Effector memory CD4-positive, alpha-beta T cell (primary cell): Measurements from ENCODE around the gene SP7.

Experiments
- DNase-seq, 3 donors: peaks; one replicate each; pipeline ENCODE4 v3.0.0-alpha.2; 2020
- H3K27ac ChIP-seq: 2 replicates; pipeline ENCODE4 v1.7.0; 2013; ENCODE audit warnings: mild to moderate bottlenecking, low read length, moderate library complexity; ENCODE audit not compliant: insufficient read depth, poor library complexity, severe bottlenecking
- H3K27me3 ChIP-seq: replicated peaks from 2 replicates; pipeline ENCODE4 v1.7.0; 2013; ENCODE audit warnings: mild to moderate bottlenecking, low read length; ENCODE audit not compliant: insufficient read depth, control insufficient read depth, poor library complexity, severe bottlenecking
- H3K36me3 ChIP-seq: 2 replicates; pipeline ENCODE4 v1.7.0; 2013; ENCODE audit warnings: mild to moderate bottlenecking, low read length, moderate library complexity; ENCODE audit not compliant: control insufficient read depth, insufficient read depth
- H3K4me1 ChIP-seq: 2 replicates; pipeline ENCODE4 v1.7.0; 2013; ENCODE audit warnings: low read length, mild to moderate bottlenecking; ENCODE audit not compliant: control insufficient read depth, insufficient read depth, poor library complexity, severe bottlenecking
- H3K4me3 ChIP-seq: 2 replicates; pipeline ENCODE4 v1.7.0; 2013; ENCODE audit warnings: low read length, low read depth, mild to moderate bottlenecking; ENCODE audit not compliant: insufficient read depth, poor library complexity, severe bottlenecking
- H3K9me3 ChIP-seq: 2 replicates; pipeline ENCODE4 v1.7.0; 2013; ENCODE audit warnings: mild to moderate bottlenecking, low read length, moderate library complexity; ENCODE audit not compliant: control insufficient read depth

Gene SP7

GRCh38 chr12:53324113-53324778 is 11.9 kb downstream of the SP7 start:
- H3K4me3 ChIP-seq: peak overlapping the region; percentile 64
- peak; percentile 9 to 33 (median 27) for DNase-seq
- H3K9me3 ChIP-seq: no peaks in the 10 kb centered on the region
- H3K4me1 ChIP-seq: peaks cover 23% of the 10 kb centered on the region
- peaks cover 4% of the 10 kb centered on the region for H3K36me3 ChIP-seq
- H3K27ac ChIP-seq: peak overlapping the region; percentile 68
- no peaks in the 10 kb centered on the region for H3K27me3 ChIP-seq

- peaks cover 16% of the 10 kb centered on the region for H3K4me1 ChIP-seq
- H3K27ac ChIP-seq: peak overlapping the region; percentile 75
- no peaks in the 10 kb centered on the region for H3K27me3 ChIP-seq
- no peaks in the 10 kb centered on the region for H3K9me3 ChIP-seq
- H3K4me3 ChIP-seq: peak overlapping the region; percentile 88
- H3K36me3 ChIP-seq: peaks cover 16% of the 10 kb centered on the region
- DNase-seq: no peak
Measured at GRCh38 chr12:53320352-53321195, 15.6 kb downstream of the SP7 start.

DNA sequence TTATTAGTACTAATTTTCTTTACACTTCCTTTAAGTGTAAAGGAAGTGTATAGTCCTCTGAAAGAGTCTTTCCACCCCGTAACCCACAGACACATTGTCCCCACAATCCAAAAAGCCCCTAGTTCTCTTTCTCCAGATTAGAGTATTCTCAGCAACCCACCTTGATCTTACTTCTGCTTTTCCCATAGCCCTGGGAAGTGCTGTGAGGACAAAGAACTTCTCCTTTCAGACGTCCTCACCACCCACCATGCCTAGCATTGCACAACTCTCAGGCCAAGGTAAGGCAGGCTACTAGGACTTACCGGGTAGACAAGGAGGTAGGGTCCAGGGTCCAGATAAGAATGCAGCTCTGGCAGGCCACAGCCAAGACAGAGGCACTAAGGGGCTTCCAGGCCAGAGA is 22.2 kb downstream of the SP7 start:
- Histone ChIP-seq H3K4me3 (no peak overlapping the region), H3K9me3 (no peaks in the 10 kb centered on the region), H3K36me3 (peaks cover 31% of the 10 kb centered on the region), H3K27ac (no peak overlapping the region), H3K27me3 (no peaks in the 10 kb centered on the region), H3K4me1 (no peaks in the 10 kb centered on the region)
- DNase-seq: no peak

GRCh38 chr12:53308276-53308675 is 27.9 kb downstream of the SP7 start:
- H3K4me3 ChIP-seq: no peak overlapping the region
- no peaks in the 10 kb centered on the region for H3K27me3 ChIP-seq
- peaks cover 45% of the 10 kb centered on the region for H3K36me3 ChIP-seq
- DNase-seq: no peak
- H3K27ac ChIP-seq: no peak overlapping the region
- no peaks in the 10 kb centered on the region for H3K9me3 ChIP-seq
- peaks cover under 1% of the 10 kb centered on the region for H3K4me1 ChIP-seq

DNA sequence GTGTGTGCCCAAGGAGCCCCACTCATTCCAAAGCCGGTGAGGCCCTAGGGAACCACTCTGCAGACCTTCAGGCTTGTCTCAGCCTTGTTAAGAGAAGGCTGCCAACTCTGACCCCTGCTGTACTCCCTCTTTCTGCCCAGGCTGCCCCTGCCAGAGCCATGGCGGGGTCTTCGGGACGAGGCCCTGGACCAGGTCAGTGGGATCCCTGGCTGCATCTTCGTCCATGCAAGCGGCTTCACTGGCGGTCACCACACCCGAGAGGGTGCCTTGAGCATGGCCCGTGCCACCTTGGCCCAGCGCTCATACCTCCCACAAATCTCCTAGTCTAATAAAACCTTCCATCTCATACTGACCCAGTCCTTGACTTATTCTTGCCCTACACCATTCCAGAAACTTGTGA is 29.3 kb downstream of the SP7 start:
- Histone ChIP-seq H3K9me3 (no peaks in the 10 kb centered on the region), H3K27me3 (no peaks in the 10 kb centered on the region), H3K27ac (no peak overlapping the region), H3K4me1 (peaks cover 4% of the 10 kb centered on the region), H3K4me3 (no peak overlapping the region), H3K36me3 (peaks cover 48% of the 10 kb centered on the region)
- DNase-seq: no peak

GRCh38 chr12:53302903-53303302 is 33.3 kb downstream of the SP7 start:
- Histone ChIP-seq H3K4me3 (no peak overlapping the region), H3K27ac (no peak overlapping the region), H3K27me3 (no peaks in the 10 kb centered on the region), H3K36me3 (peaks cover 37% of the 10 kb centered on the region), H3K4me1 (peaks cover 17% of the 10 kb centered on the region), H3K9me3 (no peaks in the 10 kb centered on the region)
- no peak for DNase-seq

- no peak for DNase-seq
- Histone ChIP-seq H3K27ac (peak overlapping the region; percentile 71), H3K9me3 (no peaks in the 10 kb centered on the region), H3K27me3 (no peaks in the 10 kb centered on the region), H3K36me3 (peaks cover 13% of the 10 kb centered on the region), H3K4me1 (peaks cover 26% of the 10 kb centered on the region), H3K4me3 (peak overlapping the region; percentile 94)
Measured at GRCh38 chr12:53300187-53300586, 36.0 kb downstream of the SP7 start.

- H3K4me1 ChIP-seq: peaks cover 32% of the 10 kb centered on the region
- H3K36me3 ChIP-seq: peaks cover 13% of the 10 kb centered on the region
- peak within 1 kb of the TSS; percentile 94 for H3K4me3 ChIP-seq
- peak within 1 kb of the TSS; percentile 71 for H3K27ac ChIP-seq
- H3K27me3 ChIP-seq: no peaks in the 10 kb centered on the region
- H3K9me3 ChIP-seq: no peaks in the 10 kb centered on the region
- DNase-seq: peak; percentile 71 to 81 (median 79)
Measured at GRCh38 chr12:53299454-53300180, 36.5 kb downstream of the SP7 start, which contains the start of gene MYG1. Gene MYG1 (plus strand): TSS chr12:53299695. CDS start chr12:53299738, 43 bp downstream.

DNA sequence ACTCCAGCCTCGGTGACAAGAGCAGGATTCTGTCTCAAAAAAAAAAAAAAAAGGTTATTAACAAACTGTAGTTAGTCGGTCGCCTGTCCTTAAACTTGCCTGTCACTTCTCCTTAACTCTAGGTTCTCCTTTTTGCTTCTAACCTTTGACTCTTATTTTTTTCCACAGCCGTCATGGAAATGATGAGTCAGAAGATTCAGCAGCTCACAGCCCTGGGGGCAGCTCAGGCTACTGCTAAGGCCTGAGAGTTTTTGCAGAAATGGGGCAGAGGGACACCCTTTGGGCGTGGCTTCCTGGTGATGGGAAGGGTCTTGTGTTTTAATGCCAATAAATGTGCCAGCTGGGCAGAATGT is 37.1 kb downstream of the SP7 start:
- peak overlapping the region; percentile 71 for H3K27ac ChIP-seq
- peak in 2 of 3 donors; percentile 22 to 32 for DNase-seq
- H3K9me3 ChIP-seq: no peaks in the 10 kb centered on the region
- H3K36me3 ChIP-seq: peaks cover 13% of the 10 kb centered on the region
- no peaks in the 10 kb centered on the region for H3K27me3 ChIP-seq
- H3K4me3 ChIP-seq: peak overlapping the region; percentile 94
- H3K4me1 ChIP-seq: peaks cover 32% of the 10 kb centered on the region
